Erythroblast (primary cell): ENCODE results near the gene CHTF18.

ENCODE experiments used
- GATA1 ChIP-seq: IDR thresholded peaks from 2 replicates; pipeline ENCODE4 v1.6.1; 2011; ENCODE audit warnings: low read depth, mild to moderate bottlenecking, control low read depth, low read length, moderate library complexity
- POLR2A ChIP-seq: IDR thresholded peaks from 2 replicates; pipeline ENCODE4 v1.6.1; 2011; ENCODE audit warnings: mild to moderate bottlenecking, low read length

- no peak for TF ChIP-seq POLR2A
- TF ChIP-seq GATA1, result no peak
Measured at GRCh38 chr16:785563-786535, 2.6 kb upstream of the CHTF18 start.
